ENCODE data around the gene CAMK1D. TPM values are rescaled to one million over a fixed set of nuclear protein-coding genes. Genes with fewer than 3 reads are reported as not detected.
A peak's percentile ranks its signal among the peaks of the same experiment; 100 is the strongest.

The CAMK1D gene
- total RNA-seq, 2 donors from 2014 or later = 4.5 to 7.8 TPM

DNA sequence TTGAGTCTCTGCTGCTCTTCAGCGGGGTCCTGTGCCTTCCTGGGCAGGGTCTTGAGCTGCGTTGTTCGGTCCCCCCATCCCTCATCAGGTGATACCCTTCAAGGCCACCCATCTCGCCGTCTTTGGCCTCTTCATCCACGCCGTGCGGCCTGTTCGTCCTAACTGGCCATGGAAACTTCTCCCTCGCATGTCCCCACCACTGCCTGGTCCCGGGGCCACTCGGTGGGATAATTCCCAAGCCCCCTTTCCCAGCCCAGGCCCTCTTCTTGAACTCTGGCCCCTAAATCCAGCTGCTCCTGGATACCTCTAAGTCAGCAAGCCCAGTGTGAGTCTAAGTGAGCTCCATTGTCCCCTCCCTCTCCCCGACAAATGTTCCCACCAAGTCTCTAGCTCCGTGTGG is 74.5 kb downstream of the CAMK1D start:
- no peaks in the 10 kb centered on the region for H3K4me1 ChIP-seq (ENCODE audit: control insufficient read depth, insufficient read depth, low read length)
- no peak overlapping the region for H3K4me3 ChIP-seq (ENCODE audit: low read length)
- Mint-ChIP-seq H3K27me3 (ENCODE audit: insufficient read depth) (no peaks in the 10 kb centered on the region), H3K9me3 (no peaks in the 10 kb centered on the region), H3K36me3 (ENCODE audit: low read depth) (no peaks in the 10 kb centered on the region), H3K4me3 (no peak overlapping the region), H3K27ac (no peak overlapping the region), H3K4me1 (no peaks in the 10 kb centered on the region)
- H3K9me3 ChIP-seq (ENCODE audit: control insufficient read depth, low read length) = no peaks in the 10 kb centered on the region
- TF ChIP-seq, protein P1, sequence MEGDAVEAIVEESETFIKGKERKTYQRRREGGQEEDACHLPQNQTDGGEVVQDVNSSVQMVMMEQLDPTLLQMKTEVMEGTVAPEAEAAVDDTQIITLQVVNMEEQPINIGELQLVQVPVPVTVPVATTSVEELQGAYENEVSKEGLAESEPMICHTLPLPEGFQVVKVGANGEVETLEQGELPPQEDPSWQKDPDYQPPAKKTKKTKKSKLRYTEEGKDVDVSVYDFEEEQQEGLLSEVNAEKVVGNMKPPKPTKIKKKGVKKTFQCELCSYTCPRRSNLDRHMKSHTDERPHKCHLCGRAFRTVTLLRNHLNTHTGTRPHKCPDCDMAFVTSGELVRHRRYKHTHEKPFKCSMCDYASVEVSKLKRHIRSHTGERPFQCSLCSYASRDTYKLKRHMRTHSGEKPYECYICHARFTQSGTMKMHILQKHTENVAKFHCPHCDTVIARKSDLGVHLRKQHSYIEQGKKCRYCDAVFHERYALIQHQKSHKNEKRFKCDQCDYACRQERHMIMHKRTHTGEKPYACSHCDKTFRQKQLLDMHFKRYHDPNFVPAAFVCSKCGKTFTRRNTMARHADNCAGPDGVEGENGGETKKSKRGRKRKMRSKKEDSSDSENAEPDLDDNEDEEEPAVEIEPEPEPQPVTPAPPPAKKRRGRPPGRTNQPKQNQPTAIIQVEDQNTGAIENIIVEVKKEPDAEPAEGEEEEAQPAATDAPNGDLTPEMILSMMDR (conservative IDR thresholded peaks at IDR 0.05) = no peak
- no peak overlapping the region for H3K9ac ChIP-seq (ENCODE audit: extremely low read depth, low read length, poor library complexity, severe bottlenecking)
- no peak for DNase-seq
- no peaks in the 10 kb centered on the region for H3K27me3 ChIP-seq (ENCODE audit: control insufficient read depth, insufficient read depth, low read length, poor library complexity, severe bottlenecking)
- H3K27ac ChIP-seq (ENCODE audit: low read depth, low read length) = no peak overlapping the region
- 93 to 94% methylated on average over 11 to 14 of the region's 14 CpGs for whole genome bisulfite sequencing, 2 experiments (ENCODE audit: insufficient coverage in 1 of 2, insufficient read length in 1 of 2)
- H3K36me3 ChIP-seq (ENCODE audit: control insufficient read depth, insufficient read depth, low read length) = no peaks in the 10 kb centered on the region

DNA sequence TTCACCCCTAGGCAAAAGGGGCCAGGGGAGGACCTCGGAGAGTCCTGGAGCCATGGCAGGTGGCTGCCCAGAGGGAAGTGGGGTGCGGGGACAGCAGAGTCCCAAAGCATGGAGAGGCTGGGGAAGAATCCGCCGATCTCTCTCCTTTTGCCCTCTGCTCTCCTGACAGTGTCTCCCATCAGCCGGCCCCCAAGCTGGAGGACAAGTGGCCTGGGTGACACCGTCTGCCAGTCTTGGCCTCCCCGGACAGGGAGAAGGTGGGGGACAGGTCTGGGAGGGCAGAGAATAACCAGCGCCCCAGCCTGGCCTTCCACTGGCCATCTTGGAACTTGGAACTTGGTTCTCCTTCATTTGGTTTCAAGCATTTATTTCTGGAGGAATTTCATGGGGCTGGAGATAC is 77.9 kb downstream of the CAMK1D start:
- TF ChIP-seq, protein P1 (conservative IDR thresholded peaks at IDR 0.05) = no peak
- Histone ChIP-seq H3K27ac (ENCODE audit: low read depth, low read length) (no peak overlapping the region), H3K4me1 (ENCODE audit: control insufficient read depth, insufficient read depth, low read length) (no peaks in the 10 kb centered on the region), H3K4me3 (ENCODE audit: low read length) (no peak overlapping the region), H3K9me3 (ENCODE audit: control insufficient read depth, low read length) (no peaks in the 10 kb centered on the region), H3K9ac (ENCODE audit: extremely low read depth, low read length, poor library complexity, severe bottlenecking) (no peak overlapping the region), H3K36me3 (ENCODE audit: control insufficient read depth, insufficient read depth, low read length) (no peaks in the 10 kb centered on the region), H3K27me3 (ENCODE audit: control insufficient read depth, insufficient read depth, low read length, poor library complexity, severe bottlenecking) (no peaks in the 10 kb centered on the region)
- no peaks in the 10 kb centered on the region for H3K36me3 Mint-ChIP-seq (ENCODE audit: low read depth)
- no peak overlapping the region for H3K4me3 Mint-ChIP-seq
- no peak for DNase-seq
- no peak overlapping the region for H3K27ac Mint-ChIP-seq
- H3K27me3 Mint-ChIP-seq (ENCODE audit: insufficient read depth) = no peaks in the 10 kb centered on the region
- H3K9me3 Mint-ChIP-seq = no peaks in the 10 kb centered on the region
- H3K4me1 Mint-ChIP-seq = peaks cover 3% of the 10 kb centered on the region
- WGBS, 2 experiments (ENCODE audit: insufficient coverage in 1 of 2, insufficient read length in 1 of 2) = 95 to 97% methylated on average over 6 to 8 of the region's 8 CpGs

DNA sequence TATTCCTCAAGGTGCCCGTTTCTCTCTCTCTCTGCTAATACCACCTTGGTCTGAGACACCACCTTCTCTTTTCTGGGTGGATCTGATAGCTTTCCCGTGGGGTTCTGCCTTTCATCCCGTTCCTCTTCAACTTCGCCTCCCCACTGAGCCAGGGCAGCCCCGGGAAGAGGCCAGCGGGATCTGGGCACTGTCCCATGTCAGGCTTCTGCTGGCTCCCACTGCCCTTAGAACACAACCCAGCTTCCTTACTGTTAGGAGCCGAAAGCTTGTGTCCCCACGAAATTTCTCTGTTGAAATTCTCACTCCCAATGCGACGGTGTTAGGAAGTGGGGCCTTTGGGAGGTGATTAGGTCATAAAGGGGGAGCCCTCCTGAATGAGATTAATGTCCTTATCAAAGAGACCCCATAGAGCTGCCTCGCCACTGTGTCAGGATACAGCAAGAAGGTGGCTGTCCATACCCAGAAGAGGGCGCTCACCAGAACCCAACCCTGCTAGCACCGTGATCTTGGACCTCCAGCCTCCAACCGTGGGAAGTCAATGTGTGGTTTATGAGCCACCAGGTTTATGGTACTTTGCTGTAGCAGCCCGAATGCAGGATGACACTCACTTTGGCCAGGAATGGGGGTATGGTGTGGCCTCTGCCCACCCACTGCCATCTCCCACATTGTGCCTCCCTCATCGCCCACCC is 79.2 kb downstream of the CAMK1D start:
- Mint-ChIP-seq H3K27ac (no peak overlapping the region), H3K4me3 (no peak overlapping the region), H3K9me3 (no peaks in the 10 kb centered on the region), H3K27me3 (ENCODE audit: insufficient read depth) (no peaks in the 10 kb centered on the region), H3K4me1 (peaks cover 3% of the 10 kb centered on the region), H3K36me3 (ENCODE audit: low read depth) (no peaks in the 10 kb centered on the region)
- H3K9me3 ChIP-seq (ENCODE audit: control insufficient read depth, low read length) = no peaks in the 10 kb centered on the region
- no peaks in the 10 kb centered on the region for H3K27me3 ChIP-seq (ENCODE audit: control insufficient read depth, insufficient read depth, low read length, poor library complexity, severe bottlenecking)
- H3K36me3 ChIP-seq (ENCODE audit: control insufficient read depth, insufficient read depth, low read length) = no peaks in the 10 kb centered on the region
- no peaks in the 10 kb centered on the region for H3K4me1 ChIP-seq (ENCODE audit: control insufficient read depth, insufficient read depth, low read length)
- DNase-seq = no peak
- H3K9ac ChIP-seq (ENCODE audit: extremely low read depth, low read length, poor library complexity, severe bottlenecking) = no peak overlapping the region
- WGBS, 2 experiments (ENCODE audit: insufficient coverage in 1 of 2, insufficient read length in 1 of 2) = 93 to 95% methylated on average over 11 to 16 of the region's 16 CpGs
- TF ChIP-seq, protein P1 (conservative IDR thresholded peaks at IDR 0.05) = peak; percentile 22
- no peak overlapping the region for H3K4me3 ChIP-seq (ENCODE audit: low read length)
- H3K27ac ChIP-seq (ENCODE audit: low read depth, low read length) = no peak overlapping the region

Data from endodermal cell (in vitro differentiated cells).